ENCODE data around the gene FBXO42.

The FBXO42 gene

DNA sequence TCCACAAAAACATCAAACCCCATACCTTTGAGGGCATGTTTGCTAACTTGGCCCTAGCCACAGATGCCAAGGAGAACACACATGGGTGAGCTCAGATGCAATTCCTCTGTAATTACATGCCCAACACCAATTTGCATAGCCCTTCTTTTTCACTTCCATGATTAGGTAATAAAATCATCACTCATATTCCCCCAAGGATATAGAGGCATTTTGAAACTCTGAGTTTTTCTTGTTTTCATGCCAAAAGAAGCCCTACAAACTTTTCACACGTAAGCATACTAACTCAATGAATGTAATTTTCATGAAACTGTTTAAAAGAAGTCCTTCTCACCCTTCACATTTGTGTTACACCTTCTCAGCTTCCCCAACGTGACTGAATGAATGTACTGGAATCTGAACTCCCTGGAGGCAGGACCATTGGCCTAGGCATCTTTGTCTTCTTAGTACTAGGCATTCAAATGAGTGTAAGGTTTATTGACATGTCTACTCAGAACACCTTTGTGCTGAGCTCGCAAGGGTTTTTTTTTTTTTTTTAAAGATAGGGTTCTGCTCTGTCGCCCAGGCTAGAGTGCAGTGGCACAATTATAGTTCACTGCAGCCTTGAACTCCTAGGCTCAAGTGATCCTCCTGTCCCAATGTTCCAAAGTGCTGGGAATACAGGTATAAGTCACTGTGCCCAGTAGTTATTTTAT, 31.0 kb downstream of the FBXO42 start:
- DNase-seq = no peak

DNA sequence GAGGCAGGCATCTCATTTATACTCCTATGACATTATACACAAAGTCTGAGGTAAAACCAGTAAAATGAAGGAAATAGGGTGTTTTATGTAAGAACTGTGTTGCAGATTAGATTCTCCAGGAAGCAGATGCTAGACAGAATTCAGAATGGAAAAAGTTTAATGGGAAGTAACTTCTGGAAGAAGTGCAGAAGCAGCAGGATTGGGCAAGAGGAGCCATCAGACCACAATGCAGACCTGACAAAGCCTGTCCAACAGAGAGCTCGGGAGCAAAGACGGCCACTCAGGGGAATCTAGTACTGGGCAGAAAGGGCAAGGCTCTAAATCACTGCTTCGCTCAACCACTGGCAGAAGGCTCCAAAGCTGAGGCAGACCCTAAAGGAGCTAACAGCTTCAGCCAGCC, 33.7 kb downstream of the FBXO42 start:
- no peak for DNase-seq

GRCh38 chr1:16315437-16315836, 36.8 kb downstream of the FBXO42 start:
- no peak for DNase-seq

- no peak for DNase-seq
Observed at GRCh38 chr1:16307222-16307621, 45.1 kb downstream of the FBXO42 start.

- DNase-seq = no peak
Observed at GRCh38 chr1:16302709-16303627, 49.3 kb downstream of the FBXO42 start.

DNA sequence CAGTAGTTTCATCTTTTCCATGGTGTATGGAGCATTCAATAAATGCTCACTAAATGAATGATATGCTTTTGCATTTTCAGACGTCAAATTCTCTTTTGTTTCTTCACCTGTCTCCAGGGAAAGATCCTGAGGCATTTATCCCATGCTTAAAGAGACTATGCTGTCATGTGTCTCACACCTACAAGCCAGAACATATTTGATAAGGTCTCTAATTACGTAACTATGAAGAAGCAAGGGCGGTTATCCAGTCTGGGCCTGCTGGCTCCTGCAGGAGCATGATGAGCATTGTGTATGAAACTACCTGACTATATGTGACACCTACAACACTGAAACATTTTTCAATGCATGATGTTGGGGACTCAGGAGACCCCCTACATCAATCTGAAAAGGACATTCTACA, 51.8 kb downstream of the FBXO42 start:
- DNase-seq = no peak

DNA sequence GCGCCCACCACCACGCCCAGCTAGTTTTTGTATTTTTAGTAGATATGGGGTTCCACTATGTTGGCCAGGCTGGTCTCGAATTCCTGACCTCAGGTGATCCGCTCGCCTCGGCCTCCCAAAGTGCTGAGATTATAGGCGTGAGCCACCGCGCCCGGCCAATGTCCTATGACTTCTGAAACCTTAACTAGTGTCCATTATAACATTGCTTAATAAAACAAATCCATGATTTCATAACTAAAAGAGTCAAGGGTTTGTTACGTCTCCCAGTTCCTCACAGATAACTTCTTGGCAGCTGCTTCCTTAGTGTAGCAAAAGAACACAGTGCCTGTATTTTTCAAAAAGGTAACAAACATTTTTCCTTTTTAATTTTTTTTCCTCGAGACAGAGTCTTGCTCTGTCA, 53.6 kb downstream of the FBXO42 start:
- DNase-seq = no peak

DNA sequence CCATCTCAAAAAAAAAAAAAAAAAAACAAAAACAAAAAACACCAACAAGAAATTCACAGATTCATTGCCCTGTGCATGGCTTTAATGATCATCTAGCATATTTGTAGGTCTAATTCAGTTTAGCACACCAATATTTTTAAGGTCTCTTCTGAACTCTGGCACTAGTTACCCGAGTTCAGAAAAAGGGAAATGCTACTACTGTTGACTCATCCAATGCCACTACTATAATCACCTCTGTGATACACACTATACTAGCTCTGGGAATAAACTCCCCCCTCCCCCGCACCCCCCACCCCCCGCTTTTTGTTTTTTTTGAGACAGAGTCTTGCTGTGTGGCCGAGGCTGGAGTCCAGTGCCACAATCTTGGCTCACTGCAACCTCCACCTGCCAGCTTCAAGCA, 55.6 kb downstream of the FBXO42 start:
- no peak for DNase-seq

DNA sequence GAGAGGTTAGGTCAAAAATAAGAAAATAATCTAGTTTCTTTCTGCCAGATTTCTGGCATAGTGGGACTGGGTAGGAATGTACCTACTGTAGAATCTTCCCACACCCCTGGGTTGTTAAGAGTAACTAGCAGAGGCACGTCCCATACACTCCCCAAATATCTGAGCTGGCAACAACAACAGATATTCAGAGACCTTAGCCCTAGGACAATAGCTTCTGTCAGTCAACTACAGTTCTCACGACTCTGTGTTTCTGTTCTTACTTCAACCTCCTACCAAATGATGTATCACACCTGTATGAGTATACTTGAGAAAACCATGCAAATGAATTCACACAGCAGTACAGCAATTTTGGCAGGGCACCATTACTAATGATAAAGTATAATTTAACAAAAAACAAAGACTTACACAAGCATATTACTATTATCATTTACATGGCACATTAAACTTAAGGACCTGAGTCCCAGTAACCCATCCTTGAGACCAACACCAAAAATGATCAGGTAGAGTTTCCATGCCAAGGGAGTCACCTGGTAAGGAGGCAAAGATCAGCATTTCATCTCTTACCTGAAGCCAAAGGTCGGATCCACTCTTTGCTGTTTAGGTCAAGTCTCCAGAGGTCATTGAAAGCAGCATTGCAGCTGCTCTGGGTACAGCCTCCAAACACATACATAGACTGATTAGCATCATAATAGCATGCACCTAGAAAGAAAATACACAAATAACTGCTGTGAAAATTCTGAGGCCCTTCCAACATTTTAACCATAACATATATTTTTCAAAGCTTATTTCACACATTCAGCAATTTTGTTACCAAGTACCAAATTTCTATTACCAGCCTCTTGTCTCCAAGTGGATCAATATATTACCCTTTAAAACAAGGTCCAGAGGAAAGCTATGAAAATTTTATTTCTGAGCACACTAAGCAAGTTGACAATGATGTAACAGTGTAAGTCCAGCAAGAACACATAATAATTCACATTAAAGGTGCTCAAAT, 57.8 kb downstream of the FBXO42 start:
- DNase-seq = no peak

GRCh38 chr1:16293538-16293937, 58.7 kb downstream of the FBXO42 start:
- DNase-seq = no peak

GRCh38 chr1:16292739-16293138, 59.5 kb downstream of the FBXO42 start:
- DNase-seq = no peak

DNA sequence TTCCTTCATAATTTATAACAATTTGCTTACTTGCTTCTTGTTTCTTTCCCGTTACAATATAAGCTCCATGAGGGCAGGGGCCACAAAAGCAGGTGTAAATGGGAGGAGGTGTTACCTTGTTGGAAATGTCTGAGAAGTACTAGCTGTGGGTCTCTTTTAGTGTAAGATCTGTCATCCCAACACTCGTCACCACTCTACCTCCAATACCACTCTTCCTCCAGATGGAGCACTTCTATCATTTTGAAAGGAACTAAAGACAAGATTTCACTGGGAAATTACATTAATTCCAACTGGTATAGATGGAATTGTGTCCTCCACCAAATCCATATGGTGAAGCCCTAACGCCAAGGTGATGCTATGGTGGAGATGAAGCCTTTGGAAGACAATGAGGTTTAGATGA, 62.3 kb downstream of the FBXO42 start:
- no peak for DNase-seq

GRCh38 chr1:16286122-16286521, 66.2 kb downstream of the FBXO42 start:
- DNase-seq = no peak

GRCh38 chr1:16281765-16282164, 70.5 kb downstream of the FBXO42 start:
- DNase-seq = no peak

DNA sequence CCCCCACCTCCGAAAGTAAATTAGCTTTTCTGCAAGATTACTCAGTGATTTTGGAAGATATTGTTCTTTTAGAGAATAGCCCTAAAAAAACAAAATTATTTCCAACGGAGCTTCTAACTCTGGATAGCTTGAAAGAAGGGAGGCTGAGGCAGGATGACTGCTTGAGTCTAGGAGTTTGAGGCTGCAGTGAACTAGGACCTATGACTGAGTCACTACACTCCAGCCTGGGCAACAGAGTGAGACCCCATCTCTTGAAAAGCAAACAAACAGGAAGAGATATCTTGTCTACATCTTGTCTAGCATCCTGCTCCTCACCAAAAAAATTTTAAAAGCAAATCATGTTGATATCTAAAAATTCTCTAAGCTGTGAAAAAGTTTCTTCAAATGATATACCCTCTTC, 73.1 kb downstream of the FBXO42 start:
- DNase-seq = no peak

- no peak for DNase-seq
Observed at GRCh38 chr1:16276302-16277030, 75.8 kb downstream of the FBXO42 start.

DNA sequence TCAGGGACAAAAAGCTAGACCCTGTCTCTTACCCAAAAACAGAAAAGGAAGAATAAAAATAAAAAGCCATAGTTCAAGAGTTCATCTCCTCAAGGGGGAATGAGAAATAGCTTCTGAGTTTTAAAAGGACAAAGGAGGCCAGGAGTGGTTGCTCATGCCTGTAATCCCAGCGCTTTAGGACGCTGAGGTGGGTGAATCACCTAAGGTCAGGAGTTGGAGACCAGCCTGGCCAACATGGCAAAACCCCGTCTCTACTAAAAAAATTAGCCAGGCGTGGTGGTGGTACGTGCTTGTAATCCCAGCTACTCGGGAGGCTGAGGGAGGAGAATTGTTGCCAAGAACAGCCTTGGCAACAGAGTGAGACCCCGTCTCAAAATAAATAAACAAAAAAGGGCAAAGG, 76.7 kb downstream of the FBXO42 start:
- DNase-seq = no peak

DNA sequence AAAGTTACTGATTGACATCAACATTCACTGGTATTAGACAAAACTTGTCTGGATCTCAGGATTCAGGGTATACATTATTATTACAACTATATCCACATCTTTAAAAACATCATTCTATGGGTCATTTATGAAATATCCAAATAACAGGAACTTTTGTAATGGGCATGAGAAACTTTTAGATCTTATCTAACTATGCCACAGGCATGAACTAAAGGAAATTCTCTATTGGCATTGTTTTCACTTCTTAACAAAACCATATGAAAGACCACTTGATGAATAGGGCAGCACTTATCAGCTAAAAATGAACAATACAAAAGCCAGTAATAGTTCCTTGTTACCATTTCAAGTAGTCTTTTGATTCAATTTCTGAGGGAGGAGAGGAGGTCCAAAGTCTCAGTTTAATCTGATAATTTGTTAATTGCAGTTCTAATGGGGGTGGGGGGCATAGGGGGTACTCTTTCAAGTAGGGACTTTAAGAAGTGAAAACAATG, 84.5 kb downstream of the FBXO42 start:
- no peak for DNase-seq

GRCh38 chr1:16266411-16267118, 85.7 kb downstream of the FBXO42 start:
- no peak for DNase-seq

- DNase-seq = no peak
Observed at GRCh38 chr1:16262067-16262466, 90.2 kb downstream of the FBXO42 start.

GRCh38 chr1:16260814-16261213, 91.5 kb downstream of the FBXO42 start:
- no peak for DNase-seq

Measured in stimulated activated CD4-positive, alpha-beta T cell treated with anti-CD3 and anti-CD28 coated beads, Interleukin-4, amount 100 ng/mL, for 4 hours (primary cell).